Suprapubic skin (tissue), 4 donors: ENCODE measurements around the gene ALG12.

Experiments
- EP300 ChIP-seq: sonication (generic); formaldehyde crosslinking; IDR thresholded peaks from one replicate; pipeline ENCODE4 v1.6.1; 2017; ENCODE audit warnings: antibody characterized with exemption
- POLR2AphosphoS5 ChIP-seq, 3 donors: sonication (generic); formaldehyde crosslinking; IDR thresholded peaks; one replicate each; pipeline ENCODE4 v1.6.1; 2017; ENCODE audit warnings: antibody characterized with exemption in 3 of 3
- TF ChIP-seq, protein P1 (sequence below), 2 donors: fragments of 200-600 bp in 1 of 2; fragments of 450-650 bp in 1 of 2; sonication (generic) in 1 of 2; IDR thresholded peaks; one replicate each; pipeline ENCODE4 v1.5.1; 2016 to 2019; ENCODE audit warnings: antibody characterized with exemption in 2 of 2, mild to moderate bottlenecking in 1 of 2, moderate library complexity in 1 of 2

DNA sequence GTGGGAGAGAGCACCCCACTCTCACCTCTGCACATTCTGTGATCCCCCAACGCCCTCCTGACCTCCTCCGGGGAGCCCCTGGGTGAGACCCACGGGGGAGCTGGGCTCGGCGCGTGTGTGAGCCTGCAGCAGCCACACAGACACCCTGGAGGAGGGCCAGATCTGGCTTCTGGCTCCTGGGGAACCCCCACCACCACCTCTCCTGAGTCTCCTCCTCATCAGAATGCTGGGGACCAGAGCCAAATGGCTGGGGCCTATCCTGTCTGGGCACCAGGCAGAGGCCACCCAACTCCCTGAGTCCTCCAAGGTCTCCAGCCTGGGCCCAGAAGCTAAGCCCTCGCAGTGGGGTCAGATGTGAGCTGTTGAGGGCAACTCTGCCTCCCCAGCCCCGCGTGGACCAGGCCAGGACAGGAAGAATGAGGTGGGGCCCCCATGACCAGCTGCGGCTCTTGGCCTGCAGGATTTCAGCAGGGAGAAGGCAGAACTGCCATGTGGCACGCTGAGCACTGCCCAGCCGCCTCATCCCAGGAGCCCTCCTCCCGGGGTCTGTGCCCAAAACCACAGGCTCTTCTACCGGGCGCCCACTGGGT is 36.8 kb upstream of the ALG12 start:
- TF ChIP-seq POLR2AphosphoS5 (IDR thresholded peaks at IDR 0.05): no peak
- TF ChIP-seq, protein P1, sequence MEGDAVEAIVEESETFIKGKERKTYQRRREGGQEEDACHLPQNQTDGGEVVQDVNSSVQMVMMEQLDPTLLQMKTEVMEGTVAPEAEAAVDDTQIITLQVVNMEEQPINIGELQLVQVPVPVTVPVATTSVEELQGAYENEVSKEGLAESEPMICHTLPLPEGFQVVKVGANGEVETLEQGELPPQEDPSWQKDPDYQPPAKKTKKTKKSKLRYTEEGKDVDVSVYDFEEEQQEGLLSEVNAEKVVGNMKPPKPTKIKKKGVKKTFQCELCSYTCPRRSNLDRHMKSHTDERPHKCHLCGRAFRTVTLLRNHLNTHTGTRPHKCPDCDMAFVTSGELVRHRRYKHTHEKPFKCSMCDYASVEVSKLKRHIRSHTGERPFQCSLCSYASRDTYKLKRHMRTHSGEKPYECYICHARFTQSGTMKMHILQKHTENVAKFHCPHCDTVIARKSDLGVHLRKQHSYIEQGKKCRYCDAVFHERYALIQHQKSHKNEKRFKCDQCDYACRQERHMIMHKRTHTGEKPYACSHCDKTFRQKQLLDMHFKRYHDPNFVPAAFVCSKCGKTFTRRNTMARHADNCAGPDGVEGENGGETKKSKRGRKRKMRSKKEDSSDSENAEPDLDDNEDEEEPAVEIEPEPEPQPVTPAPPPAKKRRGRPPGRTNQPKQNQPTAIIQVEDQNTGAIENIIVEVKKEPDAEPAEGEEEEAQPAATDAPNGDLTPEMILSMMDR (IDR thresholded peaks at IDR 0.05): no peak
- no peak for TF ChIP-seq EP300
